Measurements from ENCODE around the gene VPS26A. TPM values are rescaled to one million over a fixed set of nuclear protein-coding genes. Genes with fewer than 3 reads are reported as not detected.

The VPS26A gene
- polyA plus RNA-seq (ENCODE audit: insufficient read length in 3 of 3) = 10 to 100 TPM; 75.8 to 84.8 (median 77.7) TPM
- long read RNA-seq, donor 1, transcript VPS26A-201 (9 exons, 2,697 nt) = major isoform, 30 of 50 reads
- long read RNA-seq, donor 1, partial matches to known transcripts = 19 of 50 reads
- long read RNA-seq, donor 1, other reads (novel, unspliced or antisense) = 0 of 50 reads
- long read RNA-seq, donor 2, transcript VPS26A-201 (9 exons, 2,697 nt) = major isoform, 24 of 32 reads
- long read RNA-seq, donor 2, partial matches to known transcripts = 6 of 32 reads
- long read RNA-seq, donor 2, other reads (novel, unspliced or antisense) = 0 of 32 reads
- long read RNA-seq, donor 3, transcript VPS26A-201 (9 exons, 2,697 nt) = major isoform, 17 of 61 reads
- long read RNA-seq, donor 3, partial matches to known transcripts = 44 of 61 reads
- long read RNA-seq, donor 3, other reads (novel, unspliced or antisense) = 0 of 61 reads
- long read RNA-seq, donor 4, transcript VPS26A-201 (9 exons, 2,697 nt) = major isoform, 17 of 25 reads
- long read RNA-seq, donor 4, partial matches to known transcripts = 7 of 25 reads
- long read RNA-seq, donor 4, other reads (novel, unspliced or antisense) = 0 of 25 reads
- long read RNA-seq, donor 5, transcript VPS26A-201 (9 exons, 2,697 nt) = major isoform, 14 of 21 reads
- long read RNA-seq, donor 5, partial matches to known transcripts = 7 of 21 reads
- long read RNA-seq, donor 5, other reads (novel, unspliced or antisense) = 0 of 21 reads
- long read RNA-seq, donor 6, transcript VPS26A-201 (9 exons, 2,697 nt) = major isoform, 30 of 48 reads
- long read RNA-seq, donor 6, partial matches to known transcripts = 18 of 48 reads
- long read RNA-seq, donor 6, other reads (novel, unspliced or antisense) = 0 of 48 reads
- long read RNA-seq, donor 7, transcript VPS26A-201 (9 exons, 2,697 nt) = major isoform, 28 of 53 reads
- long read RNA-seq, donor 7, partial matches to known transcripts = 24 of 53 reads
- long read RNA-seq, donor 7, other reads (novel, unspliced or antisense) = 0 of 53 reads
- long read RNA-seq, donor 8, transcript VPS26A-201 (9 exons, 2,697 nt) = major isoform, 11 of 11 reads
- long read RNA-seq, donor 8, partial matches to known transcripts = 0 of 11 reads
- long read RNA-seq, donor 8, other reads (novel, unspliced or antisense) = 0 of 11 reads
- long read RNA-seq, donor 9, transcript VPS26A-201 (9 exons, 2,697 nt) = major isoform, 20 of 43 reads
- long read RNA-seq, donor 9, partial matches to known transcripts = 23 of 43 reads
- long read RNA-seq, donor 9, other reads (novel, unspliced or antisense) = 0 of 43 reads
- long read RNA-seq, donor 10, transcript VPS26A-201 (9 exons, 2,697 nt) = major isoform, 20 of 37 reads
- long read RNA-seq, donor 10, partial matches to known transcripts = 17 of 37 reads
- long read RNA-seq, donor 10, other reads (novel, unspliced or antisense) = 0 of 37 reads
- long read RNA-seq, donor 11, transcript VPS26A-201 (9 exons, 2,697 nt) = major isoform, 16 of 29 reads
- long read RNA-seq, donor 11, partial matches to known transcripts = 13 of 29 reads
- long read RNA-seq, donor 11, other reads (novel, unspliced or antisense) = 0 of 29 reads
- long read RNA-seq, donor 12, transcript VPS26A-201 (9 exons, 2,697 nt) = major isoform, 39 of 59 reads
- long read RNA-seq, donor 12, partial matches to known transcripts = 19 of 59 reads
- long read RNA-seq, donor 12, other reads (novel, unspliced or antisense) = 0 of 59 reads
- long read RNA-seq, donor 13, transcript VPS26A-201 (9 exons, 2,697 nt) = major isoform, 18 of 28 reads
- long read RNA-seq, donor 13, partial matches to known transcripts = 10 of 28 reads
- long read RNA-seq, donor 13, other reads (novel, unspliced or antisense) = 0 of 28 reads
- long read RNA-seq, donor 14 = 0 reads
- long read RNA-seq, donor 15, transcript VPS26A-201 (9 exons, 2,697 nt) = major isoform, 44 of 64 reads
- long read RNA-seq, donor 15, partial matches to known transcripts = 18 of 64 reads
- long read RNA-seq, donor 15, other reads (novel, unspliced or antisense) = 0 of 64 reads
- long read RNA-seq, donor 16, transcript VPS26A-201 (9 exons, 2,697 nt) = major isoform, 21 of 35 reads
- long read RNA-seq, donor 16, partial matches to known transcripts = 14 of 35 reads
- long read RNA-seq, donor 16, other reads (novel, unspliced or antisense) = 0 of 35 reads

DNA sequence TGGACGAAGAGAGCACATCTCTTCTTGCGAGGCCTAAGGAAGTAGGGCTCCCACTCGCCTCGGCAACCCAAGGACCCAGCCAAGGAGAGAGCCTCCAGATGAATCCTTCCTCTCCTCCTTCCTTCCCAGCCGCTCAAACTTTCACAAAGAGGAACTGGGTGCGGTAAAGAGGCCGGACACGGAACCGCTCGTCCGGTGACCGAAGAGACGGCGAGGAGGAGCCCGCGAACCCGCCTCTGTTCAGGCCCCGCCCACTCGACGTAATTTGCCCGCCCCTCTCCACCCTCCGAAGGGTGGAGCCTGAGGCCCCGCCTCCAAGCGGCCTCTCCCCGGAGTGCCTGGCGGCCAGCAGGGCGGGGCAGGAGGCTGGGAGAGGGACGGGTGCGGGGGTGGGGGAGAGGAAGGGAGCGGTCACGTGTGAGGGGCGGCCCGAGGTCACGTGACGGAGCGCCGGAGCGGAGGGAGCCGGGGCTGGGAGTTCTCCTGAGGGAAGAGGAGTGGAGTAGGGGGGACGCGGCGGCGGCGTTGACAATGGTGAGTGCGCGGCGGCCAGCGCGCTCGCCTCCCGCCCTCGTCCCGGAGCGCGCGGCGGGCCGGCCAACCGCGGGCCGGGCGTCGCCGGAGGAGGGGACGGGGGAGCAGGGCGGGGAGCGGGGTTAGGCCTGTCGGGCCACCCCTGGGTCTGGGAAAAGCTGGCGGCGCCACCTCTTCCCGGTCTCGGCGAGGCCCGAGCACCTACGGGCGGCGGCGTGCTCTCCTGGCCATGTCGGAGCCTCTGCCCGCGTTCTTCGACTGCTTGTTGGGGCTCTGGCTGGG, at the start of gene VPS26A:
Gene VPS26A (plus strand): TSS at position 432 of the 816 bp plus-strand sequence. CDS start 100 bp downstream, at position 532.
- peak; percentile 98 for DNase-seq

GRCh38 chr10:69074532-69074931, 49.4 kb upstream of the VPS26A start:
- no peak for DNase-seq

- no peak for DNase-seq
These were observed 48.5 kb upstream of the VPS26A start for GRCh38 chr10:69075431-69075830.

DNA sequence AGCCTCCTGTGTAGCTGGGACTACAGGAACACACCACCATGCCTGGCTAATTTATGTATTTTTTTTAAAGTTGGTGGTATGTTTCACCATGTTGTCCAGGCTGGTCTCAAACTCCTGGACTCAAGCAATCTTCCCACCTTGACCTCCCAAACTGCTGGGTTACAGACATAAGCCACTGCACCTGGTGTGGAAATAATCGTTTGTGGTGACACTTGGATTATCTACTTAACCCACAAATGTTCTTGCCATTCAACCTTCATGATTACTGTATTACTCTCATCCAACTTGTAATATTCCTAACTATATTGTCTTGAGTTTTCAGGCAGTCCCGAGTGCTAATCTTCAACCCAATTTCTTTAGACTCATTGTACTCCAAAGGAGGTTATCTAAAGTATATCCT, 45.7 kb upstream of the VPS26A start:
- DNase-seq = no peak

DNA sequence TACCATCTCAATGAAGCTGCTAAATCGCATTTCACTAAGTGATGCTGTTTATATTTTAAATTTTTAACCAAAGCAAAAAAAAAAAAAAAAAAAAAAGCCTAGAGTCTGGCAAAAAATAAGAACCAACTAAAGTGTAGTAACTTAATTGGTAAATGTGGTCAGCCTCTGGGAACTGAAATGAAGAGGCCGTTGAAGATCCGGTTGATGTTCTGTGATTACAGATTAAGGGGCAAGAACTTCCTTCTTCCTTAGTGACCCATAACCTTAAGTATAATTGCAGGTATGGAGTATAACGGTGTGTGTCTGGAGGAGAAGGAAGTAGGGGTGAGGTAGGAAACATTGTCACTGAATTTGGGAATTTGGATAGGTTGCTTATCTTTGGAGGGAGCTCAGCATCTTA, 43.8 kb upstream of the VPS26A start:
- no peak for DNase-seq

GRCh38 chr10:69086001-69086509, 37.9 kb upstream of the VPS26A start:
- DNase-seq = no peak

DNA sequence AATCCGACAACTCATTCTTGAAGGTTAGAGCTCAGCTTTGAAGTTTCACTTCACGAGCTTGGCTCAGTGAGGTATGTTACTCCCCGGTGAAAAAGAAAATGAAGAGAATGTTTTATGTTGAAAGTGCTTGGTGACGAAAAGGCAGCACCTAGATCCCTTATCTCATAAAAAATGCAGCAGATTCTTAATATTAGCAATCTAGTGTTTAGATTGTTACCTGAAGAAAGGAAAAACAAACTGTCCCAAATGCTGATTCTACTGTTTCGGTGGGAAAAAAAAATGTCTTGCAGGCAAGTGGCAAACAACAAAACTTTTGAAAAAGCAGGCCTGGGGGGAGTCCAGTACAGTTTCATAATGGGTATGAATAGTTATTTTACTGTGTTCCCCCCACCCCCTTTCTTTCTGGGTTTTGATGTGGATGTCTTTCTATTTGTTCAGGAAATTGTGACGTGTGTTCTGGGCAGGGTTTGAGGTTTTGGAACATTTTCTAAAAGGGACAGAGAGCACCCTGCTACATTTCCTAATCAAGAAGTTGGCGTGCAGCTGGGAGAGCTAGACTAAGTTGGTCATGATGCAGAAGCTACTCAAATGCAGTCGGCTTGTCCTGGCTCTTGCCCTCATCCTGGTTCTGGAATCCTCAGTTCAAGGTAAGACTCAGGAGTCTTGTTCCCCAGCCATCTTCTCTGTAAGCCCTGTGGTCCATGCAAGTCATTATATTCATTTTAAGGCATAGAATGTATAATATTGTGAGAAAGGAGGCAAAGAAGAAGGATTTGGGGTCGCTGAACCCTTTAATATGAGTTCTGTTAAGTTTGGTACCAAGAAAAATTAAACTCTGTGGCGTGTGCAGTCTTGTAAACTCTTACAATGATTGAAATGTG, 36.1 kb upstream of the VPS26A start, which contains the start of gene SRGN:
Gene SRGN (plus strand): TSS at position 514 of the 881 bp plus-strand sequence. CDS start 55 bp downstream, at position 569.
- DNase-seq = no peak

DNA sequence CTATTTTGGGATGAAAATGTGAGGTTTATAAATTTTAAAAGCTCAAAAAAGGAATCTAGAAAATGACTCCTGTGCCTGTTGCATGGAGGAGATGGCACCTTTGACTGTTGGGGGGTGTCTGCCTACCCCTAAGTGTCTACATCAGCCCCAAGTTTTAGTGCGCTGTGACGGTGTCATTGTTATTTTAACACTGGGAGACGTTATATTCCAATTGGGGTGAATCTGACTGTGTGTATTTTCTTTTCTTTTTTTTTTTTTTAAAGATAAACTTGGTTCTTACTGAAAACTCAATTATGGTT, 35.6 kb upstream of the VPS26A start:
- DNase-seq = no peak

DNA sequence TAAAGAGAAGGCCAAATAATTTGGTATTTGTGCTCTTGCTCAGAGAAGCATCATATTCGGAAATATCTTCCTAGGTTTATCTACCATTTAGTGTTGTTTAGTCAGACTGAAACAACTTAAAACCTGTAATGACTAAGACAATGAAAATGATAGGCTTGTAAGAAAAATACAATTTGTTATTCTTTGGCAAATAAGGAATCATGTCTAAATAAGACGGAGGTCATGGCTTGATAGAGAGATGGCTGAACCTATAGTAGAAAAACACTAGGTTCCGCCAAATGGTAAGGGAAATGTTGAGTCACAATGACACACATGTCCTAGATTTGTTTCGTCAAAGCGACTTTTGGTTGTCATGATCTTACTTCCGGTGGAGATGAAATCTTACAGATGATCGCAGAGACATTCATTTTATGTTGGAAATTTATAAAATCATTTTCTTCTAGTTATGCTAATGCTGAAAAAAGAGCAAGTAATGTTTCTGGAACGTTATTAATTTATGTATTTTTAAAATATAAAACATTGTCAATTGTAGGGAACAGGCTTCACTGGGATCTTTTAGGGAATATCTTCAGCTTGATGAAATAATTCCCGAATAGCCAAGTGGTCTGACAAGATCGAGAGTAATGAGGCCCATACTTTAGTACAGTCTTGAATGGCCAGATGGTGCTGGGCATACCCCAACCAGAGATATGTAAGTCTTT, 35.0 kb upstream of the VPS26A start:
- DNase-seq = no peak

DNA sequence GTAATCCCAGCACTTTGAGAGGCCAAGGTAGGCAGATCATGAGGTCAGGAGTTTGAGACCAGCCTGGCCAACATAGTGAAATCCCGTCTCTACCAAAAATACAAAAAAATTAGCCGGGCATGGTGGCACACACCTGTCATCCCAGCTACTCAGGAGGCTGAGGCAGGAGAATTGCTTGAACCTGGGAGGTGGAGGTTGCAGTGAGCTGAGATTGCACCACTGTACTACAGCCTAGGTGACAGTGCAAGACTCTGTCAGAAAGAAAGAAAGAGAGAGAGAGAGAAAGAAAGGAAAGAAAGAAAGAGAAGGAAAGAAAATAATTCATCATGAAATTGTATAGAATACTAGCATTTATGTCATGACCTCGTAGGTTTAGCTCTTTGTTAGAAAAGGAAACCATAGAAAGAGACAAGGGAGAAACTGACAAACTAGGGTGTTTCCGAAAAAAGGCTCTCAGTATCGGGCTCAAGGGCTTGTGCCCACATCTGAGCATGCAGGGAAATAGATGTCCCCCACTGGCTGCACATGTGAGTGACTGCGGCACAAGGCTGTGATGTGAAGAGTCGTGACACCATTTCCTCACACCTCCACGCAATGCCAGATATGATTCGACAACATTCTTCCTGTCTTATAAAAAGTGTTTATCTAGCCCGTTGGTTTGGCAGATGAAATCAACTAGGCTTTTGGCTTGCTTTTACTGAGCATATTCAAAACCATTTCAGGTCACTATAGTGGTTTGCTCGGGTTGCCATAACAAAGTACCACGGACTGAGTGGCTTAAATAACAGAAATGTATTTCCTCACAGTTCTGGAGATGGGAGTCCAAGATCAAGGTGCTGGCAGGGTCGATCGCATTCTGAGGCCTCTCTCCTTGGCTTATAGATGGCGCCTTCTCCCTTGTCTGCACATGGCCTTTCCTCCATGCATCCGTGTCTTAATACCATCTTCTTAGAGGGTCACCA, 34.1 kb upstream of the VPS26A start:
- no peak for DNase-seq

- no peak for DNase-seq
These were observed 33.3 kb upstream of the VPS26A start for GRCh38 chr10:69090685-69091084.

- DNase-seq = no peak
These were observed 32.8 kb upstream of the VPS26A start for GRCh38 chr10:69091143-69091651.

DNA sequence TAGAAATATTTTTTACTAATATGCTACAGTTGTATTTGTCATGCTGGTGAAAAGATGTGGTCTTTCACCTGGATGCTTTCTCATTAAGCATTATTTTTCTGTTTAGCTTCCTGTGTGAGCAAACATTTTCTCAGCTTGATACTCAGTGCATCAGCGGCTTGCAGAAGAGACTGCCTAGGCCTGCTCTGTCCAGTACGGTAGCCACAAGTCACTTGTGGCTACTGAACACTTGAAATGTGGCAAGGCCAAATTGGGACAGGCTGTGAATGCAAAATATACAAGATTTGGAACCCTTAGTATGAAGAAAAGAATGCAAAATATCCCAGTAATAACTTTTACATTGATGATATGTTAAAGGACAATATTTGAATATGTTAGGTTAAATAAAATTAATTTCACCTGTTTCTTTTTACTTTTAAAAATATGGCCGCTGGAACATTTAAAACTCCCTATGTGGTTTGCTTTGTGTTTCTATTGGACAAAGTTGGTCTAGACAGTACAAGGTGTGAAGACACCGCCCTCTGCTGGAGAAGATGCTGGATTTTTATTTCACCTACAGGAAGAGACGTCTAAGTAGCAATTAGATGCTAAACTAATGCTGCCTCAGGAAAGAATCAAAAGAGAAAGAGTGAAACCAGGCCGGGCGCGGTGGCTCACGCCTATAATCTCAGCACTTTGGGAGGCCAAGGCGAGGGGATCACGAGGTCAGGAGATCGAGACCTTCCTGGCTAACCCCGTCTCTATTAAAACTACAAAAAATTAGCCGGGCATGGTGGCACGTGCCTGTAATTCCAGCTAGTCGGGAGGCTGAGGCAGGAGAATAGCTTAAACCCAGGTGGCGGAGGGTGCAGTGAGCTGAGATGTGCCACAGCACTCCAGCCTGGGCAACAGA, 30.8 kb upstream of the VPS26A start:
- peak; percentile 82 for DNase-seq

DNA sequence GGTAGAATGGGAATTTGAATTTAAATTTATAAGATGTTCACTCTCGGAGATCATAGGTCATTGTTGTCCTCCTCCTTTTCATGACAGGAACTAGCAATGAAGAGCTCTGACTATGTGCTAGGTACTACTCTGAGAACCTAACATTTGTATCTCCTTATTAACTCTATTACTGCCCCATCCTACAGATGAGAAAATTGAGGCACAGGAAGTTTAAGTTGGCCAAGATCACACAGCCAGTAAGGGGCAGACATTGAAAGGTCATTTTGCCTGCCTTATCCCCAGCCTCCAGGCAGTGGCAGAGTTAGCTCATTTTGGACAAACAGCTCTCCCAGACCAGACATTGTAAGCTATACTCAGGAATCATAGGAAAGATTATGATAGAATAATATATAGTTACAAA, 30.0 kb upstream of the VPS26A start:
- DNase-seq = no peak

DNA sequence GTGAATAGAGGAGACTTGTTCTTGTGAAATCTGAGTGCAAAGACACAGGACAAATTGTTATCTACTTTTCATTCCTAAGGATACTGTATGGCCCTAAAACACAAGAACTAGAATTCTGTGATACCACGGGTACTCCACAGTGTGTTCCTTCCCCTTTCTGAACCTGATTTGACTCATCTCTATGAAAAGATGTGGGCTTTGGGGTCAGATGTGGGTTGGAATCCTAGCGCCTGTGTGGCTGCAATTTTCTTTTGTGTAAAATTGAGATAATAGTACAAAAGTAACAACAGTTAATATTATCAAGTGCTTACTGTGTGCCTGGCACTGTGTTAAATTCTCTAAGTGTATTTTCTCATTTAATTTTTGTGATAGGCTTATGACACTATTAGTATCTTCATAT, 27.9 kb upstream of the VPS26A start:
- no peak for DNase-seq
